ENCODE measurements around the gene TAGLN.
"Not testable (repeated sequence)": the region's sequence is repeated elsewhere in the genome, so short reads cannot be mapped to it uniquely, and the experiment has no call there.

Gene TAGLN

DNA sequence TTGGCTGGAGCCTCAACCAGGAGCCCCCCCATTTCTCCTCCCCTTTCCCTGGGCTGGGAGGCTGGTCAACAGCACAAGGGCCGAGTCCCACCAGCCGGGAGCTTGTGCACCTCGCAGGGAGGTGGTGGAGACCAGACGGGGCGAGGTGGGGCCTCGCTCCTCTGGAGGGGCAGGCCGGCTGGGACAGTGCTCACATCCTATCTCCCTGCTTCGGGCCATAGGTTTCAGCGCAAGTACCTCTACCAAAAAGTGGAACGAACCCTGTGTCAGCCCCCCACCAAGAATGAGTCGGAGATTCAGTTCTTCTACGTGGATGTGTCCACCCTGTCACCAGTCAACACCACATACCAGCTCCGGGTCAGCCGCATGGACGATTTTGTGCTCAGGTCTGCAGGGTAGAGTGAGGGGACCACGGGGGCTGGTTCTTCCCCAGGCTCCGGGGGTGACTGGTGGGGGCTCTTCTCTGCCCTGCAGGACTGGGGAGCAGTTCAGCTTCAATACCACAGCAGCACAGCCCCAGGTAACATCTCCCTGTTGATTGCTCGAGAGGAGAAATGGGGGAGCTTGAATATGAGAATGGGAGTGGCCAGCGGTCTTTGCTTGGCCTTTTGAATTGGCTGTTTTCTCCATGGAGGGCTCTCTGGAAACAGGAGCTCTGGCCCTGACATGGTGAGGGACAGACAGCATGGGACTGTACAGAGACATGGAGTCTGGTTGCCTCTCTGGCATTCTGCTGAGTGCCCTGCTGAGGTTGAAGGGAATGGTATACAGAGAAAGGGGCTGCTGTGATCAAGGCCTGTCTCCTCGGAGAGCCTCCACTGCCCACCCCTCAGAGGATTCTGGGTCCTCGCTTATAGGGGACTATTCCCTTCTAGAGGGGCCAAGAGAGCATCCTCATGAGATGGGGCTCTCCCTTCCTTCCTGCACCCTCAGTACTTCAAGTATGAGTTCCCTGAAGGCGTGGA, 17.3 kb upstream of the TAGLN start:
- no peak for DNase-seq

DNA sequence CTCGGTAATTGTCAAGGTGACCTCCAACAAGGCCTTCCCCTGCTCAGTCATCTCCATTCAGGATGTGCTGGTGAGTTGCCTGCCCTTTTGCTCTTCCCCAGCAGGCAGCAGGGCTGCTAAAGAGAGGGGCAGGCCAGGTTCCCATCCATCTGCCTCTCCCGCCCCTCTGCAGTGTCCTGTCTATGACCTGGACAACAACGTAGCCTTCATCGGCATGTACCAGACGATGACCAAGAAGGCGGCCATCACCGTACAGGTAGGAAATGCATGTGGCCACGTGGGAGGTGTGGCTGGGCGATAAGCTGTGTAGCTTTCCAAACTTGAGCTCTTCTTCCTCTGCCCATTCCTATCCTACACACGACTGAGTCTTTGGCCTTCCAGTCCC, 16.6 kb upstream of the TAGLN start:
- DNase-seq: no peak

DNA sequence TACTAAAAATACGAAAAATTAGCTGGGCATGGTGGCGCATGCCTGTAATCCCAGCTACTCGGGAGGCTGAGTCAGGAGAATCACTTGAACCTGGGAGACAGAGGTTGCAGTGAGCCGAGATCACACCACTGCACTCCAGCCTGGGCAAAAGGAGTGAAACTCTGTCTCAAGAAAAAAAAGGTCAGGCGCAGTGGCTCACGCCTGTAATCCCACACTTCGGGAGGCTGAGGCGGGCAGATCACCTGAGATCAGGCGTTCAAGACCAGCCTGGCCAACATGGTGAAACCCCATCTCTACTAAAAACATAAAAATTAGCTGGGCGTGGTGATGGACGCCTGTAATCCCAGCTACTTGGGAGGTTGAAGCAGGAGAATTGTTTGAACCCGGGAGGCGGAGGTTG, 16.0 kb upstream of the TAGLN start:
- DNase-seq: not testable (repeated sequence)

DNA sequence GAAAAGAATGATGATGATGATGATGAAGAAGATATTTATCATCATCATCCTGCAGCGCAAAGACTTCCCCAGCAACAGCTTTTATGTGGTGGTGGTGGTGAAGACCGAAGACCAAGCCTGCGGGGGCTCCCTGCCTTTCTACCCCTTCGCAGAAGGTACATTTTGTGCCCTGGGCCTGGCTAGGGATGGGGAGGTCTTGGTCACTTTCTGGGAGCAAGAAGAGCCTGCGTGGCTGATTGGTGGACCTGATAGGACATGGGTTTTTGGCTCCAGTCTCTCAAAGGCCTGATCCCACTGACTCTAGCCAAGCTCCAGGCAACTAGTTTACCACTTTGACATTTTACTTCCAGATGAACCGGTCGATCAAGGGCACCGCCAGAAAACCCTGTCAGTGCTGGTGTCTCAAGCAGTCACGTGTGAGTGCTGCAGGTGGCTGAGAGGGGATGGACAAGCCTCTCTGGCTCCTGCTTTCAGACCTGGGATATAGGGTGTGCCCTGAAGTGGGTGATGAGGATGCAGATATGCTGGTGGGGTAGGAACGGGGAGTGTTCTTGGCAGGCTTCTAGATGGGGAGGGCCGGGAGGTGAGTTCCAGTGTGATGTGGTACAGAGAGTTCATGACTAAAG, 15.3 kb upstream of the TAGLN start:
- no peak for DNase-seq

DNA sequence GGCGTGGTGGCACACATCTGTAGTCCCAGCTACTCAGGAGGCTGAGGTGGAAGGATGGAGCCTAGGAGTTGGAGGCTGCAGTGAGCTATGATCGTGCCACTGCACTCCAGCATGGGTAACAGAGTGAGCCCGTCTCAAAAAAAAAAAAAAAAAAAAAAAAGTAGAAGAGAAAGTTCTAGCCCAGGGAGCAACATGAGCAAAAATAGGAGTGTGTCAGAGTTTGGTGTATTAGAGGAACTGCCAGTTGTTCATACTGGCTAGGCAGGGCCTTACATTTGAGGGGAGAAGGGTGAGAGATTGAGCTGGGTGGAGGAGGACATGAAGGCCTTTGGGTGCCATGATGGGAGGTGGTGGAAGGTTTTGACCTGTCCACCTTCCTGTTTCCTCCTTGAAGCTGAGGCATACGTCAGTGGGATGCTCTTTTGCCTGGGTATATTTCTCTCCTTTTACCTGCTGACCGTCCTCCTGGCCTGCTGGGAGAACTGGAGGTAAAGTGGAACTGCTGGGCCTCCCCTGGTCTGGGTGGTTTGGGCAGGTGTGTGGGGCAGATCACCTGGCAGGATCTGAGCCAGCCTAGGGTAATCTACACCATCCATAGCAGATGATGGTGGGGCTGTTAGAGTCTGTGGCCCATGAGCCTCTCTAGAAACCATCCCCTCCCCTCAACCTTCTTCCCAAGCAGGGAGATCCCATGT, 13.3 kb upstream of the TAGLN start:
- no peak for DNase-seq

DNA sequence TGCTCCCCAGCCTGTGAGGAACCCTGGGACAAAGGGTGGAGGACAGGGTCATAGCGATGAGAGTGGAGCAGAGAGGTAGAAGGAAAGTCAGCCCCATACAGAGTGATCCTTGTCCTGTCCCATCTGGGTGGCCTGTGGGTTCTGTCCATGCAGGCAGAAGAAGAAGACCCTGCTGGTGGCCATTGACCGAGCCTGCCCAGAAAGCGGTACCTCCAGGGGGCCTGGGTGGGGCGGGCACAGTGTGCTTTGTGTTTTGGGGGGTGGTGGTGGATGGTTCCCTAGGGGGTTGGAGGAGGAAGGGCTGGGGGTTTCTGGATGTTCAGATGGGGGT, 12.8 kb upstream of the TAGLN start:
- no peak for DNase-seq

DNA sequence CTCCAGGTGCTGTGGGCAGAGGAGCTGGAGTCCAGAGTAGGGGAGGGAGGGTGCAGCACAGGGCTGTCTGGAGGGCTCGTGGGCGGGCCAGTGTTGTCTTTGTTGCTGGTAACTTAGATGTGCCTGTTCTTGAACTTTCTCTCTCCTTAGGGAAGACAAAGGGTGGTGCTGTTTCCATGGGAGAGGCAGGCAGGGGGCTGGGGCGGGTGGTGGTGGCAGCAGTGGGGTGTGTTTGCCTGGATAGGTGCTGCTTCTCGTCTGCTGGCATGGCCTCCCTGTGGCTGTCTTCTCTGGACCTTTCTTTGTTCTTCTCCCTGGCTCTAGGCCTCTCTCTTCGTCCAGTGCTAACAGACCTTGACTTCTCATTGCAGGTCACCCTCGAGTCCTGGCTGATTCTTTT, 12.2 kb upstream of the TAGLN start:
- DNase-seq: no peak

DNA sequence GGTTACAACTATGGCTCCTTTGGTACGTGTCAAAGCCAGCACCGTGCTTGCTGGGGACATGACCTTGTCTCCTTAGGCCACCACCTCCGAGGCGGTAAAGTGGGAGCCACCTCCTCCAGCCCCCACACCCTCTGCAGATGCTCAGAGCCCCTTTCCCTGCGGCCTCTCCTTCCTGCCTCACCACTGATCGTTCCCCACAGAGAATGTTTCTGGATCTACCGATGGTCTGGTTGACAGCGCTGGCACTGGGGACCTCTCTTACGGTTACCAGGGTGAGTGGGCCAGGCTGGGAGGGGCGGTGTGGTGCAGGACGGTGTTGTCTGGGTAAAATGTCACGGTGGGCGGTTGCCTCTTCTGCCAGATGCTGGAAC, 11.8 kb upstream of the TAGLN start:
- no peak for DNase-seq

DNA sequence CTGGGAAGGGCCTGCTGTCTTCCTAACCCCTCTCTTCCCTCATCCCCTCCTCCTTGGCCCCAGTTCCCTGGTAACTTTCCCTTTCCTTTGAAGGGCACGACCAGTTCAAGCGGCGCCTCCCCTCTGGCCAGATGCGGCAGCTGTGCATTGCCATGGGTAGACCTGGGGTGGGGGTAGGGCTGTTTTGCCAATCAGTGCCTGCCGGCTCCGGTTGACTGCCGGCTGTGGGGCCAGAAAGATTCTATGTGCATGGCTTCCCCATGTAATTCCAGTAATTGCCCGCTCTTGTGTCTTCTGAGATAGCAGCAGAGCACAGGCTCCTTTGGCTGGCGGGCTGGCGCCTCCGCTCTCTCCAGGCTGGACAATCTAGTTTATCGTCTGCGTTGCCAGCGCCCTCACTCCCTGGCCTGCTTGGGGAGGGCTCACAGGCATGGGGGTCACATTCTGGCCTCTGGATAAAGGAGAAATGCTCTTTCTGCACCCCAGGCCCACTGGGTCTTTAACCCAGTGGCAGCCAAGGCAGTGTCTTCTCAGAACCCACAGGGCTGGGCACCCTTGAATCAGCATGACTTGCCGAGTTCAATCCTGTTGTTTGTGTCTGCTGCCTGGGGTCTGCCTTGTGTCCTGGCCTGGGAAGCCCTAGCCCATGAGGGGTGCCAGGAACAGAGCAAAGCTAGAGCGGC, 11.2 kb upstream of the TAGLN start:
- no peak for DNase-seq

DNA sequence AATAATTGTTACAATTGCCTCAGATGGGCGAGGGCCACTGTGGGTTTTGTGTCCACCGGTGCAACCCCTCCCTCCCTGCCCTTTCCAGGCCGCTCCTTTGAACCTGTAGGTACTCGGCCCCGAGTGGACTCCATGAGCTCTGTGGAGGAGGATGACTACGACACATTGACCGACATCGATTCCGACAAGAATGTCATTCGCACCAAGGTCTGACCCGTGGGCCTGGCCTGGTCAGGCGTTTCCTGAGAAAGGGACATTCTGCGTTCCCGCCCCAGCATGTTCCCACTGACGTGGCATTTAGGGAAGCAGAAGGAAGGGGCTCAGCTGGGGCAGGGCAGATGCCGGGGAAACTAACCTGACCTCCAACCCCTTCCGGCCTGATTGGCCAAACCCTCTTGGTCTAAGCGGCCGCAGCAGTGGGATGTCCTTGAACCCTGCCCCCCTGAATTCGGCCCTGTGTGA, 10.5 kb upstream of the TAGLN start:
- DNase-seq: no peak

DNA sequence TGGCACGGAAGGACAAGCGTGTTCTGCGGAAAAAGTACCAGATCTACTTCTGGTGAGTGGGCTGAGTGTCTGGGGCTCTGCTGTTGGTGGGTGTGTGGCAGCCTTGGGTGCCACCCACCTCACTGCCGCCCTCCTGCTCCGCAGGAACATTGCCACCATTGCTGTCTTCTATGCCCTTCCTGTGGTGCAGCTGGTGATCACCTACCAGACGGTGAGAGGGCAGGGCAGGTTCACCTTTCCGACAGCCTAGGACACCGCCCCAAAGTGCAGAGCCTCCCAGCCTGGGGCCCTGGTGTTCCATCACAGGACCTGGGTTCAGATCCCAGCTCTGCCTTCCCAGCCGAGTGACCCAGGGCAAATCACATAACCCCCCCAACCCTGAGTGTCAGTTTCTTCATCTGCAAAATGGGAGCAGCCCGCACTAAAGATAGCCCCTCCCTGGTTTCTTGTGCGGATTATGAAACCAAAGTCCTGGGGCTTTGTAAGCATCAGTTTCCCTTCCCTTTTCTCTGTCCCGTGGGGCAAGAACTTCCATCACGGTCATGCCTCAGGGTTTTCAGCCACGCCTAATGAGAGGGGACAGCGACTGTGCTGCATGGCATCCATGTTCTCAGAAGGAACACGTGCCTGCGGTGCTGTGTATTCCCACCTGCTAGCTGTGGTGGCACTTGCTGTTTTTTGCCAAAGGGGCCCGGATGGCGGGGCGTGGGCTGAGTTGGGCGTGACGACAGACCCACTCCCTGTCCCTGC, 9.8 kb upstream of the TAGLN start:
- no peak for DNase-seq

DNA sequence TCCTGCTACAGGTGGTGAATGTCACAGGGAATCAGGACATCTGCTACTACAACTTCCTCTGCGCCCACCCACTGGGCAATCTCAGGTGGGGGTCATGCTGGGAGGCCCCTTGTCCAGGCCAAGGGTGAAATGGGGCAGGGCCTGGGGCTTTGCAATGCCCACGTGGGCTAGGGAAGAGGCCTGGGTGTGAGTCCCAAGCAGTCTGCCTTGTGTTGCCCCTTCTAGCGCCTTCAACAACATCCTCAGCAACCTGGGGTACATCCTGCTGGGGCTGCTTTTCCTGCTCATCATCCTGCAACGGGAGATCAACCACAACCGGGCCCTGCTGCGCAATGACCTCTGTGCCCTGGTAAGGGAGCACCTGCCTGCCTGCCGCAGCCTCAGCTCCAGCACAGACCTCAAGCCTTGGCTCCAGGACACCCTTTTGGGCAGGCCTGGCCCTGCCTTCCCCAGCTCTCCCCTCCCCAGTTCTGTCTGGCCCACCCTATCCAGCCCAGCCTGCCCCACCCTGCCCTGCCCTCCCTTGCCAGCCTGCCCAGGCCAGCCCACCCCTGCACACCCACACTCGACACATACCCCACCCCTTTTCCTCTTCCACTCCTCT, 9.1 kb upstream of the TAGLN start:
- DNase-seq: no peak

DNA sequence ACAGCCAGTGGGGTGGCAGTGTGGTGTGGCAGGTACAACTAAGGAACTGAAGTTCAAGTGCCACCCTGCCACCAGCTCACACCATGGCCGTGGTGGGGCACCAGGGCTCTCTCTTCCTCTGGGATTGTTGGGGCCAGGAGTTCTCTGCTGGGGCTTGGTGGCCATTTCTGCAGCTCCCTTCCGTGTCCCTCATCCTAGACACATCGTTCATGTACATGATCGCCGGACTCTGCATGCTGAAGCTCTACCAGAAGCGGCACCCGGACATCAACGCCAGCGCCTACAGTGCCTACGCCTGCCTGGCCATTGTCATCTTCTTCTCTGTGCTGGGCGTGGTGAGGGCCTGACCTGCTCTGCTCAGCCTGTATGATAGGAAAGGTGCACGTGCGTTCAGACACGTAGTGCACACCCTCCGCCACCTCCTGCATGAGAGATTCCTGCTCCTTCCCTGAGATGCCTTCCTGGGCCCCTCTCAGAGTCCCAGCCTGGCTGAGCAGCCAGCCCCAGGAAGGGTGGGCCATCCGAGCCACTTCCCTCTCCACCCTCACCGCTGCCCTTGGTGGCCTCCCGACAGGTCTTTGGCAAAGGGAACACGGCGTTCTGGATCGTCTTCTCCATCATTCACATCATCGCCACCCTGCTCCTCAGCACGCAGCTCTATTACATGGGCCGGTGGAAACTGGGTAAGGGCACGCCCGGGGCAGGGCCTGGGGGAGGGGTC, 7.3 kb upstream of the TAGLN start:
- DNase-seq: no peak

DNA sequence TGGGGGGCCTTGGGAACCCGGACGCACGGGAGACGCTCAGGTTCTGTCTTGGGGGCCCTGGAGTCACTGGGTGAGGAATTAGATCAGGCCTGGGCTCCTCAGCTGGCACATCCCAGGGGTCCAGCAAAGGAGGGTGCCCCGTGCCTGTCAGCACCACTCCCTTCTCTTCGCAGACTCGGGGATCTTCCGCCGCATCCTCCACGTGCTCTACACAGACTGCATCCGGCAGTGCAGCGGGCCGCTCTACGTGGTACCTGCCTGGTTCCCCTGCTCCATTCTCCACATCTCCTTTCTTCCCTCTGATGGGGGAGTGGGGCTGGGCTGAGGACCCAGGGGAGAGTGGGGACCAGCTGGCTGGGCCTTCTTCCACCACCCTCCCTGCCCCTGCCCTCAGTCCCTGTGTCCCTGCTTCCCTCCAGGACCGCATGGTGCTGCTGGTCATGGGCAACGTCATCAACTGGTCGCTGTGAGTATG, 6.7 kb upstream of the TAGLN start:
- no peak for DNase-seq

DNA sequence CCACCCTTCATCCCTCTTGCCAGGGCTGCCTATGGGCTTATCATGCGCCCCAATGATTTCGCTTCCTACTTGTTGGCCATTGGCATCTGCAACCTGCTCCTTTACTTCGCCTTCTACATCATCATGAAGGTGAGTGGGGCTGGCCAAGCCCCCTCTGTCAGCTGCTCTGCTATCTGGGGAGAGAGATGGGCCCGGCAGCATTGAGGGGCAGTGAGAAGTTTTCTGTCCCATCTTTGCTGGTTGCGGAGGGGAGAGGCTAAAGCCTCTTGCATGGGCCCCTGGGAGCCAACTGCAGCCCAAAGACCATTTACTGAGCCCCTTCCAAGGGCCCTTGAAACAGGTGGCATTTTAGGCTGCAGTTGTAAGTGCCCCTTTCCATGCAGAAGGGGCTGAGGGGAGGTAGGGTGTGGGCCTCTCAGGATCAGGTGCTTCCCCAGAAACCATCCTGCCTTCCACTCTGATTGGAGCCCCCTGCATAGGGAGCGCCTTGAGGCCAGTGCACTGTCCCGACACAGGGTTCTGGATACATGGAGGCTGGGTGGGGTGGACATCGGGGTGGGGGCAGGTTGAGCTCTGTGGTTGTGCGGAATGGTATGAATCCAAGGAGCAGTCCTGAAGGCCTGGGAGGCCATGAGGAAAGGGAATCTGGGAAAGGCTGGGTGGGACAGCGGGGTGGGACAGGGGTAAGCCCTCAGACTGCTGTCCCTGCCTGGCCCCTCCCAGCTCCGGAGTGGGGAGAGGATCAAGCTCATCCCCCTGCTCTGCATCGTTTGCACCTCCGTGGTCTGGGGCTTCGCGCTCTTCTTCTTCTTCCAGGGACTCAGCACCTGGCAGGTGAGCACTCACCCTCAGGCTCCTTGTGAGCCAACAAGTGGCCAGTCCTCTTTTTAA, 5.8 kb upstream of the TAGLN start:
- no peak for DNase-seq

DNA sequence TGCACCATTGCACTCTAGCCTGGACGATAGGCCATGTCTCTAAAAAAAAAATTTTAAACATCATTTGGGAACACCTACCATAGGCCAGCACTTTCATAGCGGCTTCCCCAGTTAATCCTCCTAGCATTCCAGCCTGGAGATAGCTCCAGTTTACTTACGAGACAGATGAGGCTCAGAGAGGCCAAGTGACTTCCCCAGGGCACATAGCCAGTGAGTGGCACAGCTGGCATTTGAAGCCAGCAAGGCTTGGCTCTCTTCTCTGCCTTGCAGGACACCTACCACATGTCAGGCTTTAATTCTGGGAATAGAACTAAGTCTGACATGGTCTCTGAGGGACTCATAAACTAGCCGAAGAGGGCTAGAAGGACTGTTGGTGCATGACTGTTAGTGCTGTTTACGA, 4.9 kb upstream of the TAGLN start:
- DNase-seq: no peak

DNA sequence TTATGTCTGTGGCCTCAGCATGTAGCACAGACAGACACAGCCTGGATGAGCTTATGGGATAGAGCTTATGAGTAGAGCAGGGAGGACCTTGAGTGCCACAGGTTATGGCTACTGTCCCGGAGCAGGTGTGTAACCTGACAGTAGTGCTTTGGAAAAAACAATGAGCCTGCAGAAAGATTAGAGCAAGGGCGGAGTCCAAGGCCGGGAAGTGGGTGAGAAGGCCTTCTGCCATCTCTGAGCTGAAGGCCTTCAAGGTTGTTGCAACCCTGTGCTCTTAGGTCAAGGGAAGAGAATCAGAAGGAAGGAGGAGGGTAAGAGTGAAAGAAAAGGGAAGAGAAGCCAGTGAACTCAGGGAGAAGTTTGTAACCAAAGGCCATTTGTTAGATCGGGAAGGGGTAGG, 3.9 kb upstream of the TAGLN start:
- no peak for DNase-seq

DNA sequence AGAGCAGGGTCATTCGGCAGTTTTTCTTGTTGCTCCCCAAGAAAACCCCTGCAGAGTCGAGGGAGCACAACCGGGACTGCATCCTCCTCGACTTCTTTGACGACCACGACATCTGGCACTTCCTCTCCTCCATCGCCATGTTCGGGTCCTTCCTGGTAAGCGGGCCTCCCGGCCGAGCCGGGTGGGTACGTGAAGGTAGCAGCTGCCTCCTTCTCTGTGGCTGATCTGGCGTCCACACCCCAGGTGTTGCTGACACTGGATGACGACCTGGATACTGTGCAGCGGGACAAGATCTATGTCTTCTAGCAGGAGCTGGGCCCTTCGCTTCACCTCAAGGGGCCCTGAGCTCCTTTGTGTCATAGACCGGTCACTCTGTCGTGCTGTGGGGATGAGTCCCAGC, 3.4 kb upstream of the TAGLN start:
- no peak for DNase-seq

DNA sequence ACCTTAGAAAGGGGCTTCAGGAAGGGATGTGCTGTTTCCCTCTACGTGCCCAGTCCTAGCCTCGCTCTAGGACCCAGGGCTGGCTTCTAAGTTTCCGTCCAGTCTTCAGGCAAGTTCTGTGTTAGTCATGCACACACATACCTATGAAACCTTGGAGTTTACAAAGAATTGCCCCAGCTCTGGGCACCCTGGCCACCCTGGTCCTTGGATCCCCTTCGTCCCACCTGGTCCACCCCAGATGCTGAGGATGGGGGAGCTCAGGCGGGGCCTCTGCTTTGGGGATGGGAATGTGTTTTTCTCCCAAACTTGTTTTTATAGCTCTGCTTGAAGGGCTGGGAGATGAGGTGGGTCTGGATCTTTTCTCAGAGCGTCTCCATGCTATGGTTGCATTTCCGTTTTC, 2.2 kb upstream of the TAGLN start:
- no peak for DNase-seq

Measured in cortex of kidney (tissue), 1 donor.